Mesothelial cell of epicardium (in vitro differentiated cells): ENCODE data around the gene ACADL. TPM values are rescaled to one million over a fixed set of nuclear protein-coding genes. Genes with fewer than 3 reads are reported as not detected.

Experiments
- DNase-seq, 2 experiments: peaks; one replicate each; pipeline ENCODE4 v3.0.0; 2021; ENCODE audit warnings: low spot score in 2 of 2; ENCODE audit not compliant: unreplicated experiment in 2 of 2
- H3K27ac Mint-ChIP-seq: 2 replicates; pipeline ENCODE4 v1.8.0; 2021; ENCODE audit warnings: mixed read lengths
- H3K27me3 Mint-ChIP-seq: 2 replicates; pipeline ENCODE4 v1.8.0; 2021; ENCODE audit warnings: low read depth, mixed read lengths
- H3K36me3 Mint-ChIP-seq: 2 replicates; pipeline ENCODE4 v1.8.0; 2021; ENCODE audit warnings: mixed read lengths
- H3K4me1 Mint-ChIP-seq: 2 replicates; pipeline ENCODE4 v1.8.0; 2021; ENCODE audit warnings: mixed read lengths
- H3K4me3 Mint-ChIP-seq: 2 replicates; pipeline ENCODE4 v1.8.0; 2021; ENCODE audit warnings: mild to moderate bottlenecking, moderate library complexity, mixed read lengths
- H3K9me3 Mint-ChIP-seq: 2 replicates; pipeline ENCODE4 v1.8.0; 2021; ENCODE audit warnings: mixed read lengths
- total RNA-seq: library from RNA; stranded (reverse); gene quantifications from 3 replicates; pipeline ENCODE4 v1.2.1, GENCODE V29; 2021
- TF ChIP-seq, protein P1 (sequence below): fragments of 200-600 bp; sonication (generic); IDR thresholded peaks from one replicate; pipeline ENCODE4 v1.5.0; 2021; ENCODE audit warnings: antibody characterized with exemption; ENCODE audit not compliant: unreplicated experiment

The ACADL gene
- total RNA-seq, 1 donor from 2014 or later, result 13.2 TPM

DNA sequence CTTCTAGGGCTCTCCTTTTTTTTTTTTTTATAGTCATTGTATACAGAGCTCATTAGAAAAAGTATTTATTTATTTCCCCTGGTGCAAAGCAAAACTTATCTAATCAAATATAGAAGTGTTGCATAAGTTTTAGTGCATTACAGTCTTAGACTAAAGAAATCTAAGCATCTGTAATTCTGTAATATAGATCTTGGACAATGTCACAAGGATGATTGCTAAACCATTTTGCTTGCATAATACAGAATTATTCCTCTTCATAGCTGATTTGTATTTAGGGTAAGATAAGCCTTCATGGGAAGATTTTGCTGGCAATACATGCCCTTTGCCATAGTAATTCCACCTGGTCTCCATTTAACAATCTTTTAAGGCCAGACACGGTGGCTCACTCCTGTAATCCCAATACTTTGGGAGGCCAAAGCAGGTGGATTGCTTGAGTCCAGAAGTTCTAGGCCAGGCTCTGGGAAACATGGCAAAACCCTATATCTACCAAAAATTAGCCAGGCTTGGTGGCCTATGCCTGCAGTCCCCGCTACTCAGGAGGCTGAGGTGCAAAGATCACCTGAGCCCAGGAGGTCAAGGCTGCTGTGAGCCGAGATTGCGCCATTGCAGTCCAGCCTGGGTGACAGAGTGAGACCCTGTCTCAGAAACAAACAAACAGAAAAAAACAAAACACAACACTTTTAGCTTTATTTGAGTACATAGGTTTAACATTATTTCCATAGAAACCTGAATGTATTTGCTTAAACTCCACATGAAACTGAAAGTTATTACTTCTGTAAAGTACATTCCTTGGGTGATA is 2.2 kb upstream of the ACADL start:
- TF ChIP-seq, protein P1, sequence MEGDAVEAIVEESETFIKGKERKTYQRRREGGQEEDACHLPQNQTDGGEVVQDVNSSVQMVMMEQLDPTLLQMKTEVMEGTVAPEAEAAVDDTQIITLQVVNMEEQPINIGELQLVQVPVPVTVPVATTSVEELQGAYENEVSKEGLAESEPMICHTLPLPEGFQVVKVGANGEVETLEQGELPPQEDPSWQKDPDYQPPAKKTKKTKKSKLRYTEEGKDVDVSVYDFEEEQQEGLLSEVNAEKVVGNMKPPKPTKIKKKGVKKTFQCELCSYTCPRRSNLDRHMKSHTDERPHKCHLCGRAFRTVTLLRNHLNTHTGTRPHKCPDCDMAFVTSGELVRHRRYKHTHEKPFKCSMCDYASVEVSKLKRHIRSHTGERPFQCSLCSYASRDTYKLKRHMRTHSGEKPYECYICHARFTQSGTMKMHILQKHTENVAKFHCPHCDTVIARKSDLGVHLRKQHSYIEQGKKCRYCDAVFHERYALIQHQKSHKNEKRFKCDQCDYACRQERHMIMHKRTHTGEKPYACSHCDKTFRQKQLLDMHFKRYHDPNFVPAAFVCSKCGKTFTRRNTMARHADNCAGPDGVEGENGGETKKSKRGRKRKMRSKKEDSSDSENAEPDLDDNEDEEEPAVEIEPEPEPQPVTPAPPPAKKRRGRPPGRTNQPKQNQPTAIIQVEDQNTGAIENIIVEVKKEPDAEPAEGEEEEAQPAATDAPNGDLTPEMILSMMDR, result no peak
- Mint-ChIP-seq H3K36me3 (no peaks in the 10 kb centered on the region), H3K27me3 (peaks cover 28% of the 10 kb centered on the region), H3K4me3 (no peak overlapping the region), H3K9me3 (no peaks in the 10 kb centered on the region), H3K4me1 (peaks cover 56% of the 10 kb centered on the region), H3K27ac (no peak overlapping the region)
- no peak for DNase-seq

DNA sequence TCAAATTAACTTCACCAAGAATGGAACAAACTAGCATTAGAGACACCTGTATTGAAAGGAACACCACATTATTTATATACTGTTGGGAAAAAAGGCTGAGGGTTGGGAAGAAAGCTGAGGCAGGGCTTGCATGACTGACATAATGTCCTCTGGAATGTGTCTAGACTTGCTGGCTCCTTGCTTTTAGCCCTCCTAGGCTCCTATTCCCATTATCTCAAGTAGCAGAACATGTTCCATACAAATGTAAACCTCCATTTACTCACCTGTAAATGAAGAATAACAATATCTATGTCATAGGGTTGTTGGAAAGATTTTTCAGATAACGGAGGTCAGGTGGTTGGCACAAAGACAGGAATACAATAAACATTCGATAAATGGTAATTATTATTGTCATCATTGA is 976 bp upstream of the ACADL start:
- Mint-ChIP-seq H3K27ac (peak overlapping the region; percentile 93), H3K36me3 (no peaks in the 10 kb centered on the region), H3K9me3 (no peaks in the 10 kb centered on the region), H3K4me3 (peak overlapping the region; percentile 80), H3K4me1 (peaks cover 64% of the 10 kb centered on the region), H3K27me3 (peaks cover 28% of the 10 kb centered on the region)
- TF ChIP-seq, protein P1, result no peak
- DNase-seq, result no peak

DNA sequence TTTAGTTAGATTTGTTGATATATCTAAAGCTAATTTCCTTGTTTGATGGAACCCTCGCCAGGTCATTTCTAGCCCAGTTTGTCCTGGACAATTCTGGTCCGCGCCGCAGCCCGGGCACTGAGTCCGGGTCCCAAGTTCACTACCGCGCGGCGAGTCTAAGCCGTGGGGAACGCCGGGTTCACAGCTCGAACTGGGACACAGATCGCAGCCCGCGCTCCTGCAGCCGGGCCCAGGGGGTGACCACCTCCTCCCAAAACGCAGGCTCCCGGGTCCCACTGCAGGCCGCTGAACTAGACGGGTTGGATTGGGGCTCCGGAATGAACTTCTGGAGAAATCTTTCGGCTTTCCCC is 681 bp downstream of the ACADL start:
- peak overlapping the region; percentile 83 for H3K27ac Mint-ChIP-seq
- no peak for DNase-seq
- peaks cover 28% of the 10 kb centered on the region for H3K27me3 Mint-ChIP-seq
- peak overlapping the region; percentile 80 for H3K4me3 Mint-ChIP-seq
- H3K4me1 Mint-ChIP-seq, result peaks cover 52% of the 10 kb centered on the region
- TF ChIP-seq, protein P1, result no peak
- H3K9me3 Mint-ChIP-seq, result no peaks in the 10 kb centered on the region
- H3K36me3 Mint-ChIP-seq, result no peaks in the 10 kb centered on the region

DNA sequence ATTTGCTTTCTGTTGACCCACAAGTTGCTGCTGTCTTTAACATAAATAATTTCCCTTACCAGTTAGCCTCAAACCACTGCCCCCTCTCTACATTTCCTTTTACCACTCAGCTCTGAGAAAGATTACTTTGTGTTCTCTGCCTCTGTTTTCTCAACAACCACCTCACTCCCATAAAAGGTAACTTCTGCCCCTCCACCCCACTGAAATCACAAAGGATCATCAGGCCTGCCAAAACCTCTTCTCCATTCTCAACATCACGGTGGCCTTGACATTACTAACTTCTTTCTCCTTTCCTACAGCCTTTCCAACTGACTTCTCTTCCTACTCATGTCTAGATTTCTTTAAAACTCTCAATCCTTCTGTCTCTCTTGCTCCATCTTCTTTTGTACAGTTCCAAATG is 10.1 kb downstream of the ACADL start:
- H3K36me3 Mint-ChIP-seq, result no peaks in the 10 kb centered on the region
- no peaks in the 10 kb centered on the region for H3K9me3 Mint-ChIP-seq

DNA sequence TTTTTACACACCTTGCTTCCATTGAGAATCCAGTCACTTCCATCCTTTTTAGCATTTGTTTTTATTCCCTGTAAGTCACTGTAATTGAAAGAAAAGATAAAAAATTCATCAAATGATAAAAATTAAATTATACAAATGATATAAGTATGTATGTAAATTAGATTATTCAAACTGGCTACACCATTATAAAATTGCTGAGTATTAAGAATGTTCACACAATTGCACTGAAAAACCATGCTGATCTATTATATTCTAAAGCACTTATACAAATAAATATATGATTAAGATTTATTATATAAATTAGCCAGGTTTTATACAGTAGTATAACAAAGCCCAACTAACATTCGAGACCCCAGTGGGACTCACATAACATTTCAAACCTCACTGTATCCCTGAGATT is 15.1 kb downstream of the ACADL start:
- H3K36me3 Mint-ChIP-seq, result no peaks in the 10 kb centered on the region
- H3K27me3 Mint-ChIP-seq, result no peaks in the 10 kb centered on the region
- DNase-seq, result no peak
- TF ChIP-seq, protein P1, result no peak
- H3K27ac Mint-ChIP-seq, result no peak overlapping the region
- no peak overlapping the region for H3K4me3 Mint-ChIP-seq
- H3K9me3 Mint-ChIP-seq, result no peaks in the 10 kb centered on the region
- H3K4me1 Mint-ChIP-seq, result no peaks in the 10 kb centered on the region

More for the DNA sequence above, 10.1 kb downstream of the ACADL start:
- Mint-ChIP-seq H3K4me3 (no peak overlapping the region), H3K27me3 (no peaks in the 10 kb centered on the region), H3K27ac (no peak overlapping the region), H3K4me1 (no peaks in the 10 kb centered on the region)
- TF ChIP-seq, protein P1, result no peak
- no peak for DNase-seq
